Stimulated activated CD4-positive, alpha-beta T cell treated with anti-CD3 and anti-CD28 coated beads, Interleukin-1b, Interleukin-23, amount 100 ng/mL, for 4 hours (primary cell): Measurements from ENCODE around the gene RTL10.

Source experiments
- DNase-seq, 2 donors: peaks; one replicate each; pipeline ENCODE4 v3.0.0-alpha.2; 2020; ENCODE audit warnings: low read depth in 2 of 2

The RTL10 gene

DNA sequence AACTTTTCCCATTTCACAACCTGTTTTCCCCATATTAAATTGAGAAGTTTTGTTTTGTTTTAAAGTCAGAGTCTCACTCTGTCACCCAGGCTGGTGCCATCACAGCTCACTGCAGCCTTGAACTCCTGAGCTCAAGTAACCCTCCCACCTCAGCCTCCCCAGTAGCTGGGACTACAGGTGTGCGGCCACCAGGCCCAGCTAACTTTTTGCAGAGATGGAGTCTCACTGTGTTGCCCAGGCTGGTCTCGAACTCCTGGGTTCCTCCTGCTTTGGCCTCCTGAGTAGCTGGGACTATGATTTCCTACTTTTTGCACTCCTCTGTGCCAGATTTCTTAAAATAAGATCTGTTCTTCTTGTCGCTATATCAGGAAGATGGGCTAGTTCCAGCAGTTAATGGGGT lies 44.9 kb downstream of the RTL10 start:
- no peak for DNase-seq

DNA sequence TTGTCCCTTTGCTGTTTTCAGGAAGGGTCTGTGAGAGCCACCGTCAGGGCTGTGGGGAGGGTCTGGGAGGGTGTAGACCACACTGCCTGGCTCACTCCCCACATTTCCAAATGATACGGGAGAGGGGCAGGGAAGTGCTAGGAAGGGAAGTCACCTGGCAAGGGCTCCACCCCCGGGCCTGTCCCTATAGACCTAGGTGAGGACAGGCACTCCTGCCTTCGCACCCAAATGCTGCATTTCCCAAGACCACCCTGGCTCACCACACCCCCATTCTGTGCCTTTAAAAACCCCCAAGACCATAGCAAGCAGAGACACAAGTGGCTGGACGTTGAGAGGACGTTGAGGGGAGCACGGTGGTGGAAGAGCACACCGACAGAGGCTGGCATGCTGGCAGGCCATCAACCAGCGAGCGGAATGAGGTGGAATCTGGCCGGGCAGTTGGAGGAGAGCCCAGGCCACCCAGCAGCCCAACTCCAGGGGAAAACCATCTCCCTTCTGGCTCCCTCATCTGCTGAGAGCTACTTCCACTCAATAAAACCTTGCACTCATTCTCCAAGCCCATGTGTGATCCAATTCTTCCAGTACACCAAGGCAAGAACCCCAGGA lies 45.7 kb downstream of the RTL10 start:
- DNase-seq: no peak

DNA sequence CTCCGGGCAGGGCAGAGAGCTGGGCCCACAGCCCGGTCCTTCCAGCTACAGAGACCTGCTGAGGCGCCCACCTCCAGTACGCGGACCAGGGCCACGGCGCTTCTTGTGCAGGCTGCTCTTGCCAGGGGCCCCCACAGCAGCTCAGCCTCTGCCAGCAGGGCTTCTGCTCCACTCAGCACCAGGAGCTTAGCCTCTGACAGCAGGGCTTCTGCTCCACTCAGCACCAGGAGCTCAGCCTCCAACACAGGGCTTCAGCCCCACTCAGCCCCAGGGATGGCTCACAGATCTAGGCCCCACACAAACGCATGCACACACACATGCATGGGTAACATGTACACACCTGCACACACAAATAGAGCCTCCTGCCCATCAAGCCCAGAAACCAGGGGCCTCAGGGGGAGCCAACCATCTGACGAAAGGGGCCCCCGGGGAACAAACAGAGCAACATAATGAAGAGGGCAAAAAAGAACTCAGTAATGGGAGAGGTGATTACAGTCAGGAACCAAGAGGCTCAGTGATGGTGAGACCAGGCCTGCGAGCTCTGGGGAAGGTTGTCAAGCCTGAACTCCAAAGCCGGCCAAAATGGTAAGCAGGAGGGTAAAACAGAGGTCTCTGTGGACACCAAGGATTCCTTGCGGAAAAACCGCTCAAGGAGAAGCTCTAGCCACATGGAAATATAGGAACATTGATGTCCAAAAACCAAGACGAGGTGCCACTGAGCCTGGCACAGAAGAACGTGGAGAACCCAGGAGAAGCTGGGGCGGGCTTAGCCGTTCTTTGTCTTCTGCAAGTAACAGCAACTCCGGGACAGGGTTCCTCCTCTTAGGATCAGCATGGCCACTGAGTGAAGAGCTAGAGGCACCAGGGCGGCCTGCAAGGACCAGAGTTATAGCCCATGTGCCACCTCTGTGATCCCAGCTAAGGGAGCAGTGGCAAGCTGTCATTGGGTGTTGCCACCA lies 46.5 kb downstream of the RTL10 start:
- no peak for DNase-seq

DNA sequence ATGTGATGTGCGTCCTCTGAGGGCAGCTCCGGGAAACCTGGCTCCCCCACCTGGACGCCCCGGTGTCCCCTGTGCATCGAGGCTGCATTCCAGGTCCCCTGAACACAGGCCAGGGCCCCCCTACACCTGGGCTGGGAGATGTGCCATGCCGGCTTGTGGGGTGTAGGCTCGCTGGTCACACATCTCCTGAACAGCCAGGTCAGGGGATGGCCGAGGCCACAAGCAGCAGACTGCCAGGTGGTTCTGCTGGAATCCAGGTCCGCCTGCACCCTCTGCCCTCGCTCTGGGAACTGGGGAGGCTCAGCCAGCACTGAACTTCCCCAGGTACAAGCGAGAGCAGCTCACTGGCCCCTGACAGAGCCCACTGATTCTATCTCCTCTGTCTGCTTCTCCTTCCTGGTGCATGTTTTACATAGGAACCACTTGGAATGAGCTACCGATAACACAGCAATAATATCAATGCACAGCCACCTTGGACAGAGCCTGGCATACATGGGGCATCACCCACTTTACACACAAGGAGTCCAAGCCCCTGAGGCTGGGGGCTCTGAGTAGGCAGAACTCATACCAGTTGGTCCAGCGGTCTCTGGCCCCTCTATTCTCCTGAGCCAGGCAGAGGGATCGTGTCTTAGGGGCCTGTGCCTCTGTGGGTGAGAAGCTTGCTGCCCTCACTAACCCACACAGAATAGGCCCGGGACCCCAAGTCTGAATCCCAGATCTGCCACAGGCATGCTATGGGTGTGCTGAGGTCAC lies 47.3 kb downstream of the RTL10 start:
- DNase-seq: no peak

DNA sequence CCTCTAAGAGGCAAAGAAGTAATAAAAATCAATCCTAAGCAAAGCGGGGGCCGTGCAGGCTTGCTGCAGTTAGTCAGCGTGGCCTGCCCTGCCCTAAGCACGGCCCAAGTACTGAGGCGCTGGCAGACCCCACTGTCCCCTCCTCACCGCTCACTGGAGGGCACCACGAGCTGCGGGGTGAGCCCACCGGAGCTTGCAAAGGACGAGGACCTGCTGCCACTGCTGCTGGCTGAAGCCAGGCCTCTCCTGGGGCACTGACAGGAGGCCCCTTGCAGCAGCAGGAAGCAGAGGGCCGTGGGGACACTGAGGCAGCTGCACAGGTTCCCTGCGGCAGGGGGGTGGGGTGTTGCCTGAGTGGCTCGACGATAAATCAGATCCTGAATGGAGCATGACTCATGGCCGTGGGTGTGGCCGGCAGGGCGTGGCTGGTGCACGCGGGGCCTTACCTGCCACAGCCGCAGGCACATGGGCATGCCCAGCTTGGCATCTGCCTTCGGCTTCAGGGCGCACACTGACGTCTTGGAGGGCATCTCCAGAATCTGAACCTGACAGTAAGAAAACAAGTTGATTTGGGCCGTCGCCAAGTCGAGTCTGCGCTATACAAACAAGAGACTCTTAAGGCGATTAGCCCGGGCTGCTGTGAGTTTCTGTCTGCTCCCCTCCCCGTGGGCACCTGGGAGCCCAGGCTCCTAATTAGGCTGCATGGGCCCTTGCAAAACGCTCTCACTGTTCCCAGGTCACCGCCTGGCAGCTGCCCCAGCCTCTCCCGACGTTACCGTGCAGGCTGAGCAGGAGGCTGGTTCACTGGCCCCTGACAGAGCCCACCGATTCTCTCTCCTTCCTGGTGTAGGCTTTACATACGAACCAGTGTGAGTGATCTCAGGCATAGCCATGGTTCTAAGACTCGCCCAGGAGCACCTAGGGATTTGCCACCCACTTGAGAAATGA lies 48.2 kb downstream of the RTL10 start:
- DNase-seq: no peak

DNA sequence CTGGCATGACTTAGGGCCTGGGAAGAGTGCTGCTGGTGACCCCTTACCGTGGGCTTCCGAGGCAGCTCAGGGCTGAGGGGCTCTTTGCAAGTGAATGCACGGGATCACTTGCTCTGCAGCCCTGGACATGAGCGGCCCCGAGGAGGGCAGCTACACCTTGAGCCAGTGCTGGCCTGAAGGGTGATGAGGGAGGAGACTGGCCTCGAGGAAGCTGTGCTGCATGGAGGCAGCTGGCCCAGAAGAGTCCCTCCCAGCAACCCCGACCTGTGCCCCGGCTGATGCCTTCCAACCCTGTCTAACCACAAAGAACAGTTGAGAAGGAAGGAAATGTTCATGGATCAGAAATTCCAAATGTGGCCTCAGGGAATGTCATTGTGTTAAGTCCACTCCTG lies 48.9 kb downstream of the RTL10 start:
- DNase-seq: no peak
